C1 segment of cervical spinal cord (tissue), 14 donors: Measurements from ENCODE around the gene PRRX1.

Experiments
- DNase-seq, 14 donors: peaks; one replicate each; lab custom pipeline; 2025; lab: John Stamatoyannopoulos, UW

Gene PRRX1

GRCh38 chr1:170664093-170664827 lies at the start of gene PRRX1:
Gene PRRX1, plus strand, starts transcription at chr1:170664131. Its CDS starts 88 bp downstream, at chr1:170664219.
- peak in 6 of 14 donors; percentile 30 to 71 (median 65) for DNase-seq

DNA sequence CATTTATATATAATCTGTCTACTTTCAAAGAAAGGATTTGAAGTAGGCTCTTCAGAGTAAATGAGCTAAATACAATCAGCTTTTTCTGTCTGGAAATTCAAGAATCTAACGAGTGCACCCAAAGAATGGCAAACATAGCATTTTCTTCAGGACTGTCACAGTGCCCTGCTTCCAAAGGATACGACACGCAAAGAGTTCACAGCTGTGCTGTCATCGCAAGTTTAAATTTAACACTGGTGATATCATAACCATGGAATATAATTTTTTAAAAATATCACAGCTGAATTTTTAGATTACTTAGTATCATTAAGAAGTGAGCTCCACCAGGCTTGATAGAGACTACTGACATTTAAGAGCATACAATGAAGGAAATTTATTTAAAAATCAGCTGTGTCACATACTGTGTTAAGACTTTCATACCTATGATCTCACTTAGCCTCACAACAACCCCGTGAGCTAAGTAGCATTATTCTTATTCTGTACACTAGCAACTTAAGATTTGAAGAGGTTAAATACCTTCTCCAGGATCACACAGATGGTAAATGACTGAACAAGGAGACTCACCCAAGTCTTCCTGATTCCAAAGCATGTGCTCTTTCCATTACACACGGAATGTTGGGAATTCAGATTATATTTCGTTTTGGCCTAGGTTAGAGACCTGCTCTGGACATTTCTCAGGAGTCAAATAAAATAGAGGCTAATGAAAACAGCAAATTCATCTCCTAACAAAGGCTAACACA lies 46.2 kb upstream of the PRRX1 start:
- no peak for DNase-seq

DNA sequence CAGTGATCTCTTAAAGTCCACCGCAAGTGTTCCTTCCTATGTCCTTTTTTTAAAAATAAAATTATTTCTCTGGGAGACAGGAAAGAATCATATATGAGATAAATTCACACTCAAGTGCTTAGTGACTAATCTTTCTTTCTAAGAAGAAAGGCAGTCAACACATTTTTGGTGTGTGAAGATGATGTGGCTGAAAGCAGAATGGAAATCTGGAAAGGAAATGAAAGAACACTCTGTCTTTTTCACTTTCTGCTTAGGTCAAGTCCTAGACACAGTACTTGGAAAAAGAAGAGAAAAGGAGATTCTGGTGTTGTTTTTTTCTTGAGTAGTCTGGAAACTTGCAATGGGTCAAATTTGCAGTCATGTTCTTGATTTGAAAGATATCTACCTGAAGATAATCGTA lies 45.5 kb upstream of the PRRX1 start:
- DNase-seq = no peak

GRCh38 chr1:170619241-170620028 lies 44.5 kb upstream of the PRRX1 start:
- no peak for DNase-seq

DNA sequence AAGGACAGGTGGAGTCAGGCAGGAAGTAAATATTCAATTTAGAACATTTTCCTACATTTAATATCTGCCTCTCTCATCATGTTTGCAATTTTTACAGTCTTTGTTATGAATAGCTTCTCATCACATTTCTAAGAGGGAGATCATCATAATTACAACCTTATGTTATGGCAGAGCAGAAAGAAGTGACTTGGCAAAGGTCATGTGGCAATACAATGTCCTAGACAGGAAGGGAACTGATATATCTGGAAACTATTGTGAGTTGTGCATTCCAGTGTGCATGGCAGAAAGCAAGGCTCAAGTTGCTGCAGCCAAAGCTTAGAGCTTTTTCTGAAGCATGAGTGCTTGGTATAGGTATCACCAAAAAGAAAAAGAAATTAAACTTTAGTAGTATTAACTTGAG lies 43.8 kb upstream of the PRRX1 start:
- DNase-seq = no peak

GRCh38 chr1:170623171-170623570 lies 40.8 kb upstream of the PRRX1 start:
- DNase-seq = no peak

DNA sequence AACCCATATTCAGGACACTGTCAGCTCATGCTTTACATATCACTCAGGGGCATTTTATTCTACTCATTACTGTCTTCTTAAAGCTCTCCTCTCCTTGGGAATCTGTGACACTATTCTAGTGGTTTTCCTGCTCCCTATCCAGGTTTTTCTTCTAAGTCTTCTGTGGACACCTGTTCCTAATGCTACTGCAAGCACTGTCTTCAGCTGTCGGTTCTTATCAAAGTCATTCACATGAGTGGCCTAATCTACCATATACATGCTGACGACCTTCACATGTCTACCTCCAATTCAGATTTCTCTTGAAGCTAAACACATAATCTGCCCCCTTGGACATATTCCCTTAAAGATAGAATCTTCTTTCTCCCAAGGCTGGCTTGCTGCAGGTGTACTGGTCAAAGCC lies 39.8 kb upstream of the PRRX1 start:
- no peak for DNase-seq

DNA sequence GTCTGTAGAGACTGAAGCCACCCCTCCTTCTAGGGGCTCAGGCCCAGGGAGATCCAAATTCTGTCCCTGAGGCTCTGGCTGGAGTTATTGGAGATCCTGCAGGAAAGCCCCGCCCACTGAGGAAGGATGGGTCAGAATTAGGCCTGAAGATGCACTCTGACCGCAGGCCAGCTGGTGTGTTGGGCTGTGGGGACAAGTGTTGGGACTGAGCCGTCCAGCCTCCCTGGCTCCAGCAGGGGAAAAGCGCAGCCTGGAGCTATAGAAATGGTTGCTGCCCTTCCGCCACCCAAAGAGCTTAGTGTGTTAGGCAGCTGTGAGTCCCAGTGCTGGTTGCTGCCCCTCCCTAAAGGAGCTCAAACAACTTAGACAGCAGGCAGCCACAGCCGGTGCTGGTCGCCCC lies 33.0 kb upstream of the PRRX1 start:
- DNase-seq = no peak

- DNase-seq = no peak
Measured at GRCh38 chr1:170634293-170634692, 29.6 kb upstream of the PRRX1 start.

DNA sequence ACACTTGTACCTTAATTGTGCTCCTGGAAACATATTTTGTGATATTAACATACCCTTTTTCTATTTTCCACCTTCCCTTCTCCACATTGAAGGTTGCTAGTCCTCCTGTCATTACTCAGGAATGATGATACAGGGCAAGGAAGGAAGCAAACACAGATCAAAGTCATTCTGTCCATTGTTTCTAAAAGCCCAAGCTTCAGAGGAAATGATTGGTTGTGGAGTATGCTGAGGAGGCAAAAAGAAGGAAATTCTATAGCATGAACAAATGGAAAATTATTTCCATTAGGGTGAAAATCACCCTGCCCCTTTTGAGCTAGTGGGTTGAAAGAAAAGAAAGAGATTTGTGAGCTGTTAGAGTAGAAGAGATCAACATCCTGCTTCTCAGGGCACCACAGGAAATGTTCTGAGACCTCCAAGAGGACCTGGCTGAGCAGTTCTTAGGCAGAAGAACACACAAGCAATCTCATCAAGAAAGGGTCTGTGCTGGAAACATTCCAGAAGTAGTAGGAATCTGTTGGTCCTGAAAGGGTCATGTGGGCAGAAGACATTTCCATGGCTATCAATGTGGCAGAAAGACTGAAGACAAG lies 29.0 kb upstream of the PRRX1 start:
- no peak for DNase-seq

GRCh38 chr1:170640581-170640980 lies 23.4 kb upstream of the PRRX1 start:
- no peak for DNase-seq

- no peak for DNase-seq
Measured at GRCh38 chr1:170657275-170657853, 6.6 kb upstream of the PRRX1 start.

DNA sequence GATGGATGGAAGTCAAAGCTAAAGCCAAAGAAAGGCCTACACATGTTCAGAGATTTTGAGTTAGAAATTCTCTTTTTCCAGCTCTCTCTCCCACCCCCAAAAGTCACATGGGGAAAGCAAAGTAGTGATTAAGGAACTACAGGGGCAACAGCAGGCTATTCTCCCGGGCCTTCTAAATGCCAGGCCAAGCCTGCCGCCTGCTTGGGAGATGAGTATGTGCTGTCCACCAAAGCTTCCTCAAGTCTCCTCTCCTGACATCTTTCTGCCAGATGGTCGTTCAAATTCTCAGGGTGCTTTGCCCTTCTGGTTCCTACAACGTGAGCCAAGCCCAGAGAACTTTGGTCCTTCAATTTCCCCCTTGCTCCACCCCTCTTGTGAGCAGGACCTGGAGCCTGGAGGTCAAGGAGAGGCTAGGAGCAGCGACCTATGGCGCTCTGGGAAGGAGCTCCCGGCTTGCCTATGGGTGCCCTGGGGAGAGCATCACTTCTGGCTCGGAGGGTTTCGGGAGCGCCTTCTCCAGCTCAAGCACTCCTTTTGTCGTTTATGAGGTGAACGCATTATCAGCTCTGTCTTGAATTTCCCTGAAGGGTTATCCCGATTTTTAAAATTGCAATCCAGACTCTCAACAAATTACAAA lies 4.4 kb upstream of the PRRX1 start:
- DNase-seq = no peak

DNA sequence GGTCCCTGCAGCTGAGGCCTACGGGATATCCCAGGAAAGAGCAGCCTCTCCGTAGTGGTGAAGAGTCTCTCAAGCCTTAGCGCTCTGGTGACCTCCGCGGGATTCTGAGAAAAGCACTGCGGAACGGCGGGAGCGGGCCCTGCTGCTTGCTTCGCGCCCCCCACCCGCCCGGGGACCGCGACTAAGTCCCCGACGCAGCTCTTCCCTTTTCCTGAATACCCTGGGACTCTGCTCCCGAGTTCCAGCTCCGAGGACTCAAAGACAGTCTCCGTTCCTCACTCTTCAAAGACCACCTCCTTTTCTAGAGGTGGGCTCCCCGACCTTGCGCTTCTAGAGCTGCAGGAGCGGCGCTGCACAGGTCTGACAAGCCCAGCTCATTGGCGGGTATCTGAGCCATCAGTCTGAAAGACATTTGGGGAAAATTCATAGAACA lies 3.6 kb upstream of the PRRX1 start:
- no peak for DNase-seq

- no peak for DNase-seq
Measured at GRCh38 chr1:170660871-170661645, 2.9 kb upstream of the PRRX1 start.

- DNase-seq = peak in 3 of 14 donors; percentile 14 to 19 (median 17)
Measured at GRCh38 chr1:170661646-170662411, 2.1 kb upstream of the PRRX1 start.

DNA sequence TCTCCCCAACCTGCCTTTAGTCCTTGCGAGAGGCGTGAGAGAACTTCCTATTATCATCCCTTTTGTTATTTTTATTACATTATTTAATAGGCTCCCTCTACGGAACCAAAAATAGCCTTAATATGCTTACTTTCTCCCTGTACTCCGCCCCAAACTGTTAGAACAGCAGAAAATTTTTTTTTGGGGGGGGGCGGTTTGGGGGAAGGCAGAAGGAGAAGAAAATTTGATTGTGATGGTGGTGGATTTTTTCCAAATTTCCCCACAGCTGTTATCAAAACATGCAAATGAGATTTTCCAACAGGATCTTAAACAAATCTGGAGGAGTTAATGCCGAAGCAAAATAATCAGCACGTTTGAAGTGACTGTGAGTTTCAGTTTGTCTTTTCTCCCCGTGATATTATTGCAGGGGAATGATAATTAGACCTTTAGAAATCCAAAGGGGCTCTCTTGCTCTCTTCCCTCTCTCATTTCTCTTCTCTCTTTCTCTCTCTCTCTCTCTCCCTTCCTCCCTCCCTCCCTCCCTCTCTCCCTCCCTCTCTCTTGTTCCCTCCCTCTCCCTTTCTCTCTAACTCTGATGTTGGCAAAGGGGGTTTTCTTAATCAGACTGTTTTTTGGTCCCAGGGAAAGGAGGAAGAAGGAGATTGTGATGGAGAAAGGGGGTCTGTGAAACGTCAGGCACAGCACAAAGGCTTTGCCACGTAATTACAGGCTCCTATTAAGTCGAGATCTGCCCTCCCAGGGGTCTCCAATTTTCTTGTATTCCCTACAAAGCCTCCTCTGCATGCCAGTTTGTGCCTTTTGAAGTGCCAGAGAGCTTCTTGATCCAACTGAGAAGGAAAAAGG lies 1.1 kb upstream of the PRRX1 start:
- peak in 1 of 14 donors; percentile 12 for DNase-seq

DNA sequence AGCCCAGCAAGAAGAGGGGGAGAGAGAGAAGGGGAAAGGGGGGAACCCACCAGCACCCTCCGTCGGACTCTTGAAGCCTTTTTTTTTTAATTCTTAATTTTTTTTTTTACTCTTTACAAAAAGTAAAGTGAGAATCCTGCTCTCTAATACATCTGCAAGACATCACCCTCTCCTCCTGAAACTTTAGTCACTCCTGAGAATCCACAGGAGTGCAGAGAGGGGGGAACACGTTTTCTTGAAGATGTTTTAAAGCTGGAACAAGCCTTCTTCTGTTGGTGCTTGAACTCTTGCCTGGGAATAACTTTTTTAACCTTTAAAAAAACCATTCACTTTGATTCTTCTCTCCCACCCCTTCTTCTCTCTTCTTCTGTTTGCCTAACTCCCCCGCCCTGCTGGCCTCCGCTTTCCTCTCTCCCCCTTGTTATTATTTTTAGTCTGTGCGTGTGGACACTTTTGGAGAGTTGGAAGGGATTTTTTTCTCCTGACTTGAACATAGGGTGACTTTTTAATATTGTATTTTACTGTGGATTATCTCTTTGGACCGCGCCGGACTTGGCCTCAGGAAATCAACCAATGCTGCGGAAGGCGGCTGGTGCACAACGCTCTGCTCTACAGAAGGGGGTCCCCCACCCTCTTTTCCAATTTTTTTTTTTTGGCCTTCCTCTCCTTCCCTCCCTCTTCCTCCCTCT lies 383 bp upstream of the PRRX1 start:
- DNase-seq = no peak
